NCI-H1092 (cell line): ENCODE data around the gene ARRDC3.
"Not testable (repeated sequence)": the region's sequence is repeated elsewhere in the genome, so short reads cannot be mapped to it uniquely, and the experiment has no call there.

ENCODE experiments used
- DNase-seq: peaks from one replicate; lab custom pipeline; 2025; lab: John Stamatoyannopoulos, UW

ARRDC3 gene

DNA sequence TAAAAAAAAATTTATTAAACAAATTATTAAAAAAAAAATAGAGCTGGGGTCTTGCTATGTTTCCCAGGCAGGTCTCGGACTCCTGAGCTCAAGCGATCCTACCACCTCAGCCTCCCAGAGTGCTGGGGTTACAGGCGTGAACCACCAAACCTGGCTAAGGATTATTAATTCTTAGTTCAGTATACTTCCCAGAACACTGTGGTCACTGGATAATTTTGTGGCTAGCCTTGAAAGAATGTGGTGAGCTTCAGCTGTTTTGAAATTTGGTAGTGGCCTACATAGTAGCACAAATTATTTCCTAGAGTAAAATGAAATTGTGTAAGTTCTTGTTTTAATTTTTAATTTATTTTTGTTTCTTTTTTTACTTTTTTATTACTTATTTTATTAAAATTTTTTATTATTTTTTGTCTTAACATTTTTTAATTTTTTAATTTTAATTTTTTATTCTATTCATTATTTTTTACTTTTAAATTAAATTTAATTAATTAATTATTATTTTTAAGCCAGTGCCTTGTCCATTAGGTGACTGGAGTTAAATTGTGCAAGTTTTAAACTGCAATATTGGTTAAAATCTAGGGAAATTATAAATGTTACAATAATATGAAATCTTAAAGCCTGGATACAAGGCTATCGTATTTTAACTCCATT is 23.0 kb downstream of the ARRDC3 start:
- no peak for DNase-seq

DNA sequence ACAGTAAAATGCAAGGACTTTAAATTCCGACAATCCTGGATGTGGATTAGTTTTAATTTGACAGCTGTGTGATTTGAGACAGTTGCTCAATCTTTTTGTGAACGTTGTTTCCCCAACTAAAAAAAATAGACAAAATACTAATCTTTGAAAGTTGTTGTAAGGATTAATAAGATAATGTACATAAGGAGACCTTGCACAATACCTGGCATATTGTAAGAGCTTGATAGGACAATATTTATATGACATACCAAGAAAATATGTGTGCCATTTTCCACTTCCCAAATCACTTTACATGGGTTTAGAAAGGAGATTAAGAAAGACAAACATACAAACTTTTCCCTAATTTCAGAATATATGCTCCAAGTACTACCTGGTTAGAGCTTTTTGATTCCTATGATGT is 25.3 kb downstream of the ARRDC3 start:
- no peak for DNase-seq

DNA sequence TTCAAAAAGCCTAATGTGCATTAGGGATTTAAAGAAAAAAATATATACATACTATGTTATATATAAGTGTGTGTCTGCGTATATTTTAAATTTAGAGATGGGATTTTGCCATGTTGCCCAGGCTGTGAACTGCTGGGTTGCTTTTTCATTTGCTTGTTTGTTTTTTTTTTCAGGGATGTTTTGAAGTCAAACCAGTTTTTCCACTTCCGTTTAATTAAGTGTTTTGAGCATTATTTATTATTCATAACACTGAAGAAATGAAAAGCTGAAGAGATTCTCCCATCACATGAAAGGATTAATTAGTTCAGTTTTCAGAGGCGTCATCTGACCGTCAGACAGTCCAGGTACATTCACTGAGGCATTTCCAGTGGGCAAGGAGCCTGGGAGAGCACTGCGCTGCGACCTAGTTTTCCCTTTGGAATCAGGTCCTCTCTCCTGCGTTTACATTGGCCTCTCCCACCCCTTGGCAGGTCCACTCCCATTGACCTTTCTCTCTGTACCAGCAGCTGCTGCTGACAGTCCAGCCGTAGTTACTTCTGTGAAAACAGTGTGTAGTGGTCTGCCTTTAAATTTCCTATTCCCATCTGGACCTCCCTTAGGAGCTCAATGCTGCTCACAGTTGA is 26.0 kb downstream of the ARRDC3 start:
- no peak for DNase-seq

DNA sequence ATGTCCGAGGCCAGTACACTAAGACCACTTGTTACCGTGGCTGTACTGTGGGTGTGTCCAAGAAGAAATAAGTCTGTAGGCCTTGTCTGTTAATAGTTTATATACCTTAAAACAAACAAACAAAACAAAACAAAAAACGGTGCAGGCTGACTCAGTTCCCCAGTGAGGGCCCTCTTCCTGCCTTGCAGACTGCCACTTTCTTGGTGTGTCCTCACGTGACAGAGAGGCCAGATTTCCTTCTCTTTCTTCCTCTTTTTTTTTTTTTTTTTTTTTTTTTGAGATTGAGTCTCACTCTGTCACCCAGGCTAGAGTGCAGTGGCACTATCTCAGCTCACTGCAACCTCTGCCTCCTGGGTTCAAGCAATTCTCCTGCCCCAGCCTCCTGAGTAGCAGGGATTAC is 28.2 kb downstream of the ARRDC3 start:
- DNase-seq: not testable (repeated sequence)

DNA sequence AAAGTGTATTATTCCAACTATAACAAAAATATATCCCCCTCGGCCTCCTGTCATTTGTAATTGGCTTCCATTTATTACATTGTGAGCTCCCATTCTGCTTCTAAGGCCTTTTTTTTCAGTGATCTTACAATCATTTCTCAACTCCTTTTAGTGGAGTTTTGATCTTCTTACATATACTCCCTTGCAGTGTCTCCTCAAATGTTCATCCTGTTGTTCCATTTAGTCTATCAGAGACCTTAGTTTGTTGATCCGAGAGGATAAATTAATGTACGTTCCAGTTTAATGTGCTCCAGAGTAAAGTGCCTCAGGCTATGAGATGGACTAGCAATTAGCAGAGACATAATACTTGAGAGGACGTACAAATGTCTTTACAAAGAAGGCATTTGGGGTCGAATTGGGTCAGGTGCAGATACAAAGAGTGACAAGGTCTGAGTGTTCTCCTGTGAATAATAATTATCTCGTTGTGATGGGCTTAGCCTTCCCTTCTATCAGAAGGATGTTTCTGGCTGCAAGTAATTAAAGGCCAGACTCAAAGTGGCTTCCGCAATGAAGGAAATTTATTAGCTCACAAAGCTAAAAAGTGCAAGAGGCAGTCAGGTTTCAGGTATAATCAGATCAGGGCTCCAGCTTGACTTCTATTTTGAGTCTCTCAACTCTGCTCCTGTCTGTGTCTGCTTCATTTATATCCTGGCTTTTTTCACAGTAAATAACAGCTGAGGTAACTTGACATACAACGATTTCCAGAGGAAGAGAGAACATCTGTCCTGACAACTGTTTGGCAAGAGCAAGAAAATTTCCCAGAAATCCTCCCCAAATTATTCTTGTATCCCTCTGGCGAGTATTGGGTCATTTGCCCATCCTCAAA is 30.1 kb downstream of the ARRDC3 start:
- DNase-seq: no peak

DNA sequence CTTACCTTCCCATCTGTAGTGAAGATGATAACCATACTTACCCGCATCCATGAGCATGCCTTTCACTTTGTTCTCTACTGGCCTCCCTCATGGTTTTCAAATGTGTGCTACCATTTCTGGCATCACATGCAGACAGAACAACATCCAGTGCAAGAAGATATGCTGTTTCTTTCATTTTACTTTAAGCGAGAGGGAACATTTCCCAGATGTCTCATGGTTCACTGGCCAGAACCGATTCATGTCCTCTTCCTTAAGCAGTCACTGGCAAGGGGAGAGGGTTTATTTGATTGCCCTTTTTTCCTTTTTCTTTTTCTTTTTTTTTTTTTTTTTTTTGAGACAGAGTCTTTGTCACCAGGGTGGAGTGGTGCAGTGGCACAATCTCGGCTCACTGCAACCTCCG is 37.7 kb downstream of the ARRDC3 start:
- no peak for DNase-seq

DNA sequence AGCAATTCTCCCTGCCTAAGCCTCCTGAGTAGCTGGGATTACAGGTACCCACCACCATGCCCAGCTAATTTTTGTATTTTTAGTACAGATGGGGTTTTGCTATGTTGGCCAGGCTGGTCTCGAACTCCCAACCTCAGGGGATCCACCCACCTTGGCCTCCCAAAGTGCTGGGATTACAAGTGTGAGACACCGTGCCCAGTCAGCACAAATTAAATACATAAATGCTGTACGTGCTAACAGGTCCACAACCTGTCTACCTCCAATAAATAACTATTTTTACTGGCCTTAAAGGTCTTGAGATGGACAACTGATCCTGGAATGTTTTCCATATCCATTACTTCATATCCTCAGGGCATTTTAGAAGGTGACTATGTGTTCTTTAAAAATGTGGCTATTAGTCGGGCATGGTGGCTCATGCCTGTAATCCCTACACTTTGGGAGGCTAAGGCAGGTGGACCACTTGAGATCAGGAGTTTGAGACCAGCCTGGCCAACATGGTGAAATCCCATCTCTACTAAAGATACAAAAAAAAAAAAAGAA is 38.4 kb downstream of the ARRDC3 start:
- not testable (repeated sequence) for DNase-seq

DNA sequence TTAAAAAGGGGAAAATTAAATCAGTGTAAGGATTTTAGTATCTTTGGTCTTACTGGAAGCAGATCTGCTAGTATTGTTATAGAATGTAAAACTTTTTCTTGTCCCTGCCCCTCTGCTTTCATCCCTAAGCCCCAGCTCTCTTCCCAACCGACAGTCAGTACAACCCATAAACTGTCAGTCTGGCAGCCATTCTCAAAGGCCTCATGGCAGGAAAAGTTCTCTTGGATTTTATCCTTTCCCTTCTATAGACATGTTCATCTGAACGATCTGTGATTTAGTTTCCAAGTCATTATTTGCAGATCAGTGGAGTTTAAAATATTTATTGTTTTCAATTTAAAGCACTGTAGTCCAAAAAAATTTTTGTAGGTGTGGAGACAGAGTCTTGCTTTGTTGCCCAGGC is 39.2 kb downstream of the ARRDC3 start:
- no peak for DNase-seq

DNA sequence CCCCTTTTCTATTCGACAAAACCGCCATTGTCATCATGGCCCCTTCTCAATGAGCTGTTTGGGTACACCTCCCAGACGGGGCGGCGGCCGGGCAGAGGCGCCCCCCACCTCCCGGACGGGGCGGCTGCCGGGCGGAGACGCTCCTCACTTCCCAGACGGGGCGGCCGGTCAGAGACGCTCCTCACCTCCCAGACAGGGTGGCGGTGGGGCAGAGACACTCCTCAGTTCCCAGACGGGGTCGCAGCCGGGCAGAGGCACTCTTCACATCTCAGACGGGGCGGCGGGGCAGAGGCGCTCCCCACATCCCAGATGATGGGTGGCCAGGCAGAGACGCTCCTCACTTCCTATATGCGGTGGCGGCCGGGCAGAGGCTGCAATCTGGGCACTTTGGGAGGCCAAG is 40.2 kb downstream of the ARRDC3 start:
- not testable (repeated sequence) for DNase-seq

DNA sequence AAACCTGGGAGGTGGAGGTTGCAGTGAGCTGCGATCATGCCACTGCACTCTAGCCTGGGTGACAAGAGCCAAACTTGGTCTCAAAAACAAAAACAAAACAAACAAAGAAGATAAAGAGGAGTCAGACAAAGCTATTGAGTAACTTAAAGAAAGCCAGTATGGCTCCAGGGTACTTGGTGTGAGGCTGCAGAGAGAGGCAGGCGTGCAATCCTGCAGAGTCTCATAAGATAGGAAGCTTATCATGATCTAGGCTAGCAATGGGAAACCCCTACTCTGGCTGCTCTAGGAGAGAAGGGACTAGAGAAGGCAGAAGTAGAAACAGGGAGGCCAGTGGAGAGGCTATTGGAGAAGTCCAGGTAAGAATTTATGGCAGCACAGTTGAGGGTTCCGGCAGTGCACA is 42.0 kb downstream of the ARRDC3 start:
- no peak for DNase-seq

DNA sequence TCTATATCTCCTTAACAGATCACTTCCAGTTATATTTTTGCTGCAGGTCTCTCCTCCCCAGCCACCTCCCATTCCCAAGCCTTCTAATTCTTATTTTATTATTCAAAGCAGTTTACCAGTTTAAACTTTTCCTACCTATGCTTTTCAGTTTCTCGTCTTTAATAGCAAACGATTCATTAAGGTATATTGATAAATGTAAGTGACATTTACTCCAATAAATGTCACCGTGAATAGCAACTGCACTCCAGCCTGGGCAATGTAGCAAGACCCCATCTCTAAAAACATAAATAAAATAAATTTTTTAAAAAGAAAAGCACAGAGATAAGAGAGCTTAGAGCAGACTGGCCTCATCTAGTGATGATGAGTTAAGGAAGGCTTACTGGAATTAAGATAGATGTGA is 42.6 kb downstream of the ARRDC3 start:
- no peak for DNase-seq

DNA sequence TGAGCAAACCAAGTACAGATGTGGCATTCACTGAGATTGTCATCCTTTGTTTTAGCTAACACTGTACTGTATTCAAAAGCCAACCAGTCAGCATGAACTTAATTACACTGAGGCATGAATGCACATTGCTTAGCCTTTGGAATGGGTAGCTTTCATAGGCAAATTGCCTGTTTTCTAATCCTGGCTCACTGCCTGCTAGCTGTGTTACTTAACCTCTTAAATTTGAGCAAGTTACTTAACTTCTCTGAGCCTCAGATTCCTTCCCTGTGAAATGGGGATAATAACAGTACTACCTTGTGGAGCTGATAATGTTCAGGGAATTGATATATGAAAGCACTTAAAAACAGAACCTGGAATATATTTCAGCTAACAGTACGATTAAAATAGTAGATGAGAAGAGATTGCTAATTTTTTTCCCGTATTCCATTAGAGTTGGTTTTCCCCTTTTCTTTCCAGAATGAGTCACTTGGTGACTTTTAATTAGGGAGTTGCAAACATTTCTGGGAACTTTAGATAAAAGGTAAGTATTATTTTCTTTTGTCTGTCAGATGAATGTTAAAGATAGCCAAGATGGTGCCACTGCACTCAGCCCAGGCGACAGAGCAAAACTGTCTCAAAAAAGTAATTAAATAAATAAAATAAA is 43.9 kb downstream of the ARRDC3 start:
- no peak for DNase-seq

DNA sequence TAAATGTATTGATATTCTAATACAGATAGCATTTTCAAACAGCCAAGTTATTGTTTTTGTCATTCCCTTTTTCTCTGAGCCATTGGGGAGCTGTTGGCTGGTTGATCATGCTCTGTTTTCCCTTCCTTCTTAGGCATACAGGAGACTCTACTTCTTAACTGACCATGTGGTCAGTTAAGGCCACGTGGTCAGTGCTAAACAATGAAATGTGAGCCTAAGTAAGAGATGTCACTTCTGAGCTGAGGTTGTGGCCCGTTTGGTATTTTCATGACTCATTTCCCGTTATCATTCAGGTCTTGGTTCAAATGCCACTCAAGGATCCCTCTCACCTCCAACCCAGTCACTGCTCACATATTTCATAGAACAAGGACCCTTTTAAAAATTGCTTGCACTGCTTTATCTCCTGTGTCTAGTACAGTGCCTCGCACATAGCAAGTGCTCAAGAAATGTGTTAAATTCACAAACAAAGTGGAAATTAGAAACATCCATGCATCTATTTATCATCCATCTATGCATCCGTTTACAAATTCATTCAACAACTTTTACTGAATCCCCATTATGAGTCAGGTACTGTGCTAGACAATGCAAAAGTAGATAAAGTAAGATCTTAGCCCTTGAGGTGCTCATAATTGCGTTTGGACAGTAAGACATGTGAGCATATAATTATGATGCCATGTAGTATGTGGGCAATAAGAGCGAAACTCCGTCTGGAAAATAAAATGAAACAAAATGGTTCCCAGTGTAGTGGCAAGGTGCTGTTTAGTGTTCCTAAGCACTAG is 50.7 kb downstream of the ARRDC3 start:
- DNase-seq: no peak

DNA sequence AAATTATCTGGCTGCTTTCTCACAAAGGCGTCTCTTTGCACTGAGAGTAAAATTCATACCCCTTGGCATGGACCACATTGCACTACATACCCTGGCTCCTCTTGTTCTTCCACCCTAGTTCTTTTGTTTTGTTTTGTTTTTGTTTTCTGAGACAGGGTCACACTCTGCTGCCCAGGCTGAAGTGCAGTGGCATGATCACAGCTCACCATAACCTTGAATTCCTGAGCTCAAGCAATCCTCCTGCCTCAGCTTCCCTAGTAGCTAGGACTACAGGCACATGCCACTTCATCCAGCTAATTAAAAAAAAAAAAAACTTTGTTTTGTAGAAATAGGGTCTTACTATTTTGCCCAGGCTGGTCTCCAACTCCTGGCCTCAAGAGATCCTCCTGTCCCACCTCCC is 51.4 kb downstream of the ARRDC3 start:
- DNase-seq: no peak

DNA sequence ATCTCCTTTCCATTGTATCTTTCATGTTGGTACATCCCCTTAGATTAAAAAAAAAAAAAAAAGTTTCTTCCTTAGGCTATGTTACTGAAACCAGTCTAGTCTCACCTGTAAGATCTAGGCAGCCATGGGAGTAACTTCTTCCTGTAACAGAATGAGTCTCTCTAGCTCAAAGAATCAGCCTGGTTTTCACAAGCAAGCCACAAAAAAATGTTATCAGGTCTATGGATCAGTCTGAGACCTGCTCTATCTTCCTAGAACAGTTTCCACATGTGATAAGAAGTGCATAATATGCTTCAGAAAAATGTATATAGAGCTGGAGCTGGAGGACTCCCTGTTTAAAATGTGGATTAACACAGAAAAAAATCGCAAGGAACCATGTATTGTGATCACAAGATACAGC is 53.8 kb downstream of the ARRDC3 start:
- no peak for DNase-seq

DNA sequence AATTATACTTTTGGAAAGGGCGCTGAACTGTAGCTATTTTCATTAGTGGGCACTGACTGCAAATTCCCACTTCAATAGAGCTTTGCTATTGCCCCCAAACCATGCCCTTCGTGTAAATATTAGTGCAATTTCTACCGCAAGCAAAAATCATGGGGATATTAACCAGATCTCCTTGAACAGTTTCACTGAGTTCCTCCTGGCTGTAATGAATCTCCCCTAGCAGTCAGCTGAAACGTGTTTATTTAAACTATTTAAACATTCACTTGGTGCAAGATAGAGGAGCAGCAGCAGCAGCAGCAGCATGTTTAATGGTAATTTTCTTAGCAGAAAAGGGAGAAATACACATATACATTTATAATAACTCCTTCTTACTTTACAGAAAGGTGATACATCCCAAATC is 54.4 kb downstream of the ARRDC3 start:
- DNase-seq: no peak

DNA sequence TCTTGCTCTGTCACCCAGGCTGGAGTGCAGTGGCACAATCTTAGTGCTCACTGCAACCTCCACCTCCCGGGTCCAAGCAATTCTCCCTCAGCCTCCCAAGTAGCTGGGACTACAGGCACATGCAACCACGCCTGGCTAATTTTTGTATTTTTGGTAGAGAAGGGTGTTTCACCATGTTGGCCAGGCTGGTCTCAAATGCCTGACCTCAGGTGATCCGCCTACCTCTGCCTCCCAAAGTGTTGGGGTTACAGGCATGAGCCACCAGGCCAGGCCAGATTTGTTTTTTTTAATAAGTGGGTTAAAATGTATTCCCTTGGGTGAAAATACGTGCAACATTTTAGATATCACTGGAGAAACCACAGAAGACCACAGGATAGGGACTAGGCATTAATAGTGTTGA is 60.1 kb downstream of the ARRDC3 start:
- not testable (repeated sequence) for DNase-seq

DNA sequence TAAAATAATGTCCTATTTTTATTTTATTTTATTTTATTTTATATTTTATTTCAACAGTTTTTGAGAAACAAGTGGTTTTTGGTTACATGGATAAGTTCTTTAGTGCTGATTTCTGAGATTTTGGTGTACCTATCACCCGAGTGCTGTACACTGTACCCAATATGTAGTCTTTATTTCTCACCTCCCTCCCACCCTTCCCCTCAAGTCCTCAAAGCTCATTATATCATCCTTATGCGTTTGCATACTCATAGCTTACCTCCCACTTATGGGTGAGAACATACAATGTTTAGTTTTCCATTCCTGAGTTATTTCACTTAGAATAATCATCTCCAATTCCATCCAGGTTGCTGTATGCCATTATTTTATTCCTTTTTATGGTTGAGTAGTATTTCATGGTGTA is 63.5 kb downstream of the ARRDC3 start:
- no peak for DNase-seq

DNA sequence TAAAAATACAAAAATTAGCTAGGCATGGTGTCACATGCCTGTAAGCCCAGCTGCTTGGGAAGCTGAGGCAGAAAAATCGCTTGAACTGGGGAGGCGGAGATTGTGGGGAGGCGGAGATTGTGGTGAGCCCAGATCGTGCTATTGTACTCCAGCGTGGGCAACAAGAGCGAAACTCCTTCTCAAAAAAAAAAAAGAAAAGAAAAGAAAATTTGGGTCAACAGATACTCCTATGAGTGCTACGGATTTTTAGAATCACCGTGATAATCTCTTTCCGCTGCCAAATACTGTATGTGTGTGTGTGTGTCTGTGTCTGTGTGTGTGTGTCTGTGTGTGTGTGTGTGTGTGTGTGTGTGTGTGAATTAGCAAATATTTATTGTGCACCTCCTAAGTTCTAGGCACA is 64.4 kb downstream of the ARRDC3 start:
- DNase-seq: no peak
